ENCODE data around the gene MOGAT2.
A peak's percentile ranks its signal among the peaks of the same experiment; 100 is the strongest.

The MOGAT2 gene

GRCh38 chr11:75760243-75760642 is 42.6 kb downstream of the MOGAT2 start:
- DNase-seq (ENCODE audit: low read depth): no peak

- DNase-seq (ENCODE audit: low read depth): no peak
These were observed 43.3 kb downstream of the MOGAT2 start for GRCh38 chr11:75760710-75761493.

- no peak for DNase-seq (ENCODE audit: low read depth)
These were observed 44.5 kb downstream of the MOGAT2 start for GRCh38 chr11:75762158-75762557.

- DNase-seq (ENCODE audit: low read depth): no peak
These were observed 45.2 kb downstream of the MOGAT2 start for GRCh38 chr11:75762885-75763284.

- no peak for DNase-seq (ENCODE audit: low read depth)
These were observed 46.2 kb downstream of the MOGAT2 start for GRCh38 chr11:75763846-75764245.

GRCh38 chr11:75765116-75765515 is 47.5 kb downstream of the MOGAT2 start:
- no peak for DNase-seq (ENCODE audit: low read depth)

- DNase-seq (ENCODE audit: low read depth): no peak
These were observed 49.0 kb downstream of the MOGAT2 start for GRCh38 chr11:75766443-75767227.

GRCh38 chr11:75767228-75767572 is 49.6 kb downstream of the MOGAT2 start:
- DNase-seq (ENCODE audit: low read depth): no peak

- DNase-seq (ENCODE audit: low read depth): no peak
These were observed 50.1 kb downstream of the MOGAT2 start for GRCh38 chr11:75767793-75768111.

- DNase-seq (ENCODE audit: low read depth): peak; percentile 20
These were observed 50.7 kb downstream of the MOGAT2 start, which contains the start of gene DGAT2 for GRCh38 chr11:75768112-75768908. Gene DGAT2, plus strand, starts transcription at chr11:75768778. Its CDS starts 214 bp downstream, at chr11:75768992.

- DNase-seq (ENCODE audit: low read depth): no peak
These were observed 51.5 kb downstream of the MOGAT2 start for GRCh38 chr11:75768909-75769771.

GRCh38 chr11:75770102-75770501 is 52.5 kb downstream of the MOGAT2 start:
- DNase-seq (ENCODE audit: low read depth): no peak

GRCh38 chr11:75771646-75772410 is 54.2 kb downstream of the MOGAT2 start:
- no peak for DNase-seq (ENCODE audit: low read depth)

GRCh38 chr11:75773595-75774353 is 56.1 kb downstream of the MOGAT2 start:
- DNase-seq (ENCODE audit: low read depth): no peak

GRCh38 chr11:75775056-75775455 is 57.4 kb downstream of the MOGAT2 start:
- no peak for DNase-seq (ENCODE audit: low read depth)

- no peak for DNase-seq (ENCODE audit: low read depth)
These were observed 58.9 kb downstream of the MOGAT2 start for GRCh38 chr11:75776546-75776945.

- no peak for DNase-seq (ENCODE audit: low read depth)
These were observed 59.9 kb downstream of the MOGAT2 start for GRCh38 chr11:75777461-75778110.

- DNase-seq (ENCODE audit: low read depth): no peak
These were observed 61.3 kb downstream of the MOGAT2 start for GRCh38 chr11:75778962-75779361.

- no peak for DNase-seq (ENCODE audit: low read depth)
These were observed 62.3 kb downstream of the MOGAT2 start for GRCh38 chr11:75779960-75780359.

- no peak for DNase-seq (ENCODE audit: low read depth)
These were observed 63.2 kb downstream of the MOGAT2 start for GRCh38 chr11:75780888-75781287.
